GM23338 (cell line): ENCODE results near the gene UBE2D4. TPM values are rescaled to one million over a fixed set of nuclear protein-coding genes. Genes with fewer than 3 reads are reported as not detected.

Experiments used
- ATAC-seq: fragments of 200-7000 bp; cut with Tn5 transposase; 3 replicates; pipeline ENCODE4 v1.9.1; 2020
- DNase-seq: peaks from one replicate; pipeline ENCODE4 v3.0.0-alpha.2; 2015; ENCODE audit warnings: low spot score
- H2AFZ ChIP-seq: fragments of 200-600 bp; sonication (generic); 2 replicates; pipeline ENCODE4 v1.8.0; 2016; ENCODE audit warnings: antibody characterized with exemption, mild to moderate bottlenecking, moderate library complexity
- H3F3A ChIP-seq: fragments of 200-600 bp; sonication (generic); replicated peaks from 2 replicates; pipeline ENCODE4 v1.8.0; 2017; ENCODE audit warnings: antibody characterized with exemption, mixed run types, low read depth
- H3K27ac ChIP-seq: fragments of 200-600 bp; sonication (generic); 2 replicates; pipeline ENCODE4 v1.6.1; 2016; ENCODE audit warnings: low read depth
- H3K27me3 ChIP-seq: fragments of 200-600 bp; sonication (generic); 2 replicates; pipeline ENCODE4 v1.8.0; 2016; ENCODE audit warnings: mild to moderate bottlenecking, mixed run types, moderate library complexity; ENCODE audit not compliant: insufficient read depth
- H3K36me3 ChIP-seq: fragments of 200-600 bp; sonication (generic); 2 replicates; pipeline ENCODE4 v1.8.0; 2016; ENCODE audit warnings: mild to moderate bottlenecking; ENCODE audit not compliant: insufficient read depth
- H3K4me1 ChIP-seq: fragments of 200-600 bp; sonication (generic); 2 replicates; pipeline ENCODE4 v1.8.0; 2016; ENCODE audit warnings: mild to moderate bottlenecking, moderate library complexity; ENCODE audit not compliant: insufficient read depth
- H3K4me2 ChIP-seq: fragments of 200-600 bp; sonication (generic); 2 replicates; pipeline ENCODE4 v1.7.1; 2017; ENCODE audit warnings: mixed run types
- H3K4me3 ChIP-seq: fragments of 200-600 bp; sonication (generic); 2 replicates; pipeline ENCODE4 v1.6.1; 2016; ENCODE audit warnings: mixed run types
- H3K79me2 ChIP-seq: fragments of 200-600 bp; sonication (generic); replicated peaks from 2 replicates; pipeline ENCODE4 v1.8.0; 2017; ENCODE audit warnings: mild to moderate bottlenecking; ENCODE audit not compliant: insufficient read depth
- H3K9me2 ChIP-seq: fragments of 200-600 bp; sonication (generic); 2 replicates; pipeline ENCODE4 v1.8.0; 2017; ENCODE audit not compliant: insufficient read depth
- H4K20me1 ChIP-seq: fragments of 200-600 bp; sonication (generic); replicated peaks from 2 replicates; pipeline ENCODE4 v1.8.0; 2017; ENCODE audit warnings: mild to moderate bottlenecking; ENCODE audit not compliant: insufficient read depth
- H3K27ac Mint-ChIP-seq: 2 replicates; pipeline ENCODE4 v1.8.0; 2020; ENCODE audit warnings: inconsistent platforms, mild to moderate bottlenecking, moderate library complexity, mixed read lengths
- H3K27me3 Mint-ChIP-seq: 3 replicates; pipeline ENCODE4 v1.8.0; 2022; ENCODE audit warnings: low read depth, mild to moderate bottlenecking, moderate library complexity, mixed read lengths, inconsistent platforms; ENCODE audit not compliant: insufficient read depth, poor library complexity
- H3K36me3 Mint-ChIP-seq: 3 replicates; pipeline ENCODE4 v1.8.0; 2021; ENCODE audit warnings: low read depth, mild to moderate bottlenecking, inconsistent platforms, moderate library complexity, mixed read lengths
- H3K4me1 Mint-ChIP-seq: 3 replicates; pipeline ENCODE4 v1.8.0; 2020; ENCODE audit warnings: mild to moderate bottlenecking, inconsistent platforms, mixed read lengths
- H3K4me3 Mint-ChIP-seq: 3 replicates; pipeline ENCODE4 v1.8.0; 2021; ENCODE audit warnings: moderate library complexity, mild to moderate bottlenecking, inconsistent platforms, mixed read lengths
- H3K9me3 Mint-ChIP-seq: 3 replicates; pipeline ENCODE4 v1.8.0; 2020; ENCODE audit warnings: moderate library complexity, mild to moderate bottlenecking, inconsistent platforms, mixed read lengths
- CREB1 ChIP-seq: fragments of 250-450 bp; sonication (Bioruptor Pico); IDR thresholded peaks from 2 replicates; pipeline ENCODE4 v1.5.0; 2020; ENCODE audit warnings: low read depth, mild to moderate bottlenecking, moderate library complexity
- EZH2 ChIP-seq: fragments of 200-600 bp; sonication (generic); IDR thresholded peaks from one replicate; pipeline ENCODE4 v1.8.0; 2017; ENCODE audit warnings: antibody characterized with exemption, mild to moderate bottlenecking, low read depth; ENCODE audit not compliant: unreplicated experiment
- JUNB ChIP-seq: IDR thresholded peaks from one replicate; pipeline ENCODE4 v1.6.1; 2016; ENCODE audit warnings: antibody characterized with exemption; ENCODE audit not compliant: unreplicated experiment
- STAT1 ChIP-seq: IDR thresholded peaks from one replicate; pipeline ENCODE4 v1.6.1; 2016; ENCODE audit warnings: antibody characterized with exemption; ENCODE audit not compliant: unreplicated experiment
- ZNF114 ChIP-seq: fragments of 250-450 bp; sonication (Bioruptor Pico); IDR thresholded peaks from 2 replicates; pipeline ENCODE4 v1.5.0; 2020; ENCODE audit warnings: mild to moderate bottlenecking, moderate library complexity
- polyA plus RNA-seq: library from polyadenylated mRNA; unstranded; fragments of >200 nt; fragmentation: Nextera tagmentation; extraction: Ambion mirVana; gene quantifications from 2 replicates; pipeline ENCODE4 v1.2.1, GENCODE V29; 2016
- total RNA-seq: library from RNA; depleted of rRNA; stranded (reverse); fragments of >200 nt; shearing (Covaris generic); gene quantifications from 2 replicates; pipeline ENCODE4 v1.2.3, GENCODE V29; 2014
- TF ChIP-seq, protein P1 (sequence below): fragments of 250-450 bp; sonication (Bioruptor Pico); IDR thresholded peaks from 2 replicates; pipeline ENCODE4 v1.5.0; 2020; ENCODE audit warnings: mild to moderate bottlenecking, moderate library complexity
- TF ChIP-seq, protein P2 (sequence below), 2 experiments: fragments of 200-600 bp in 1 of 2; sonication (generic) in 1 of 2; conservative IDR thresholded peaks; 2 replicates each; pipeline versions ENCODE4 v1.5.1 to v1.6.1; 2016 to 2017; ENCODE audit warnings: antibody characterized with exemption in 2 of 2, low read depth in 2 of 2, mild to moderate bottlenecking in 2 of 2, moderate library complexity in 1 of 2
- TF ChIP-seq, protein P3 (sequence below): IDR thresholded peaks from 2 replicates; pipeline ENCODE4 v1.6.1; 2016; ENCODE audit warnings: antibody characterized with exemption
- TF ChIP-seq, protein P4 (sequence below): IDR thresholded peaks from one replicate; pipeline ENCODE4 v1.6.1; 2018; ENCODE audit warnings: antibody characterized with exemption; ENCODE audit not compliant: unreplicated experiment

Gene UBE2D4
- total and polyA plus RNA-seq, 2 experiments from 2014 or later, result 5.8 to 8.4 TPM

GRCh38 chr7:43952028-43952427 is 25.8 kb downstream of the UBE2D4 start:
- Mint-ChIP-seq H3K4me3 (no peak overlapping the region), H3K4me1 (peaks cover 11% of the 10 kb centered on the region; the same call in 2 of the 3 replicates), H3K27ac (no peak overlapping the region), H3K36me3 (0 out of 3 replicates have a peak, but pooled peaks cover 3% of the 10 kb centered on the region), H3K27me3 (peaks cover 5% of the 10 kb centered on the region), H3K9me3 (no peaks in the 10 kb centered on the region)
- no peaks in the 10 kb centered on the region for H3K79me2 ChIP-seq
- H3K36me3 ChIP-seq, result no peaks in the 10 kb centered on the region
- no peak overlapping the region for H3K4me3 ChIP-seq
- peaks cover 16% of the 10 kb centered on the region for H3K4me1 ChIP-seq
- H3K4me2 ChIP-seq, result no peak overlapping the region
- no peak for TF ChIP-seq CREB1 (CRISPR knock-in tag)
- TF ChIP-seq, protein P1, sequence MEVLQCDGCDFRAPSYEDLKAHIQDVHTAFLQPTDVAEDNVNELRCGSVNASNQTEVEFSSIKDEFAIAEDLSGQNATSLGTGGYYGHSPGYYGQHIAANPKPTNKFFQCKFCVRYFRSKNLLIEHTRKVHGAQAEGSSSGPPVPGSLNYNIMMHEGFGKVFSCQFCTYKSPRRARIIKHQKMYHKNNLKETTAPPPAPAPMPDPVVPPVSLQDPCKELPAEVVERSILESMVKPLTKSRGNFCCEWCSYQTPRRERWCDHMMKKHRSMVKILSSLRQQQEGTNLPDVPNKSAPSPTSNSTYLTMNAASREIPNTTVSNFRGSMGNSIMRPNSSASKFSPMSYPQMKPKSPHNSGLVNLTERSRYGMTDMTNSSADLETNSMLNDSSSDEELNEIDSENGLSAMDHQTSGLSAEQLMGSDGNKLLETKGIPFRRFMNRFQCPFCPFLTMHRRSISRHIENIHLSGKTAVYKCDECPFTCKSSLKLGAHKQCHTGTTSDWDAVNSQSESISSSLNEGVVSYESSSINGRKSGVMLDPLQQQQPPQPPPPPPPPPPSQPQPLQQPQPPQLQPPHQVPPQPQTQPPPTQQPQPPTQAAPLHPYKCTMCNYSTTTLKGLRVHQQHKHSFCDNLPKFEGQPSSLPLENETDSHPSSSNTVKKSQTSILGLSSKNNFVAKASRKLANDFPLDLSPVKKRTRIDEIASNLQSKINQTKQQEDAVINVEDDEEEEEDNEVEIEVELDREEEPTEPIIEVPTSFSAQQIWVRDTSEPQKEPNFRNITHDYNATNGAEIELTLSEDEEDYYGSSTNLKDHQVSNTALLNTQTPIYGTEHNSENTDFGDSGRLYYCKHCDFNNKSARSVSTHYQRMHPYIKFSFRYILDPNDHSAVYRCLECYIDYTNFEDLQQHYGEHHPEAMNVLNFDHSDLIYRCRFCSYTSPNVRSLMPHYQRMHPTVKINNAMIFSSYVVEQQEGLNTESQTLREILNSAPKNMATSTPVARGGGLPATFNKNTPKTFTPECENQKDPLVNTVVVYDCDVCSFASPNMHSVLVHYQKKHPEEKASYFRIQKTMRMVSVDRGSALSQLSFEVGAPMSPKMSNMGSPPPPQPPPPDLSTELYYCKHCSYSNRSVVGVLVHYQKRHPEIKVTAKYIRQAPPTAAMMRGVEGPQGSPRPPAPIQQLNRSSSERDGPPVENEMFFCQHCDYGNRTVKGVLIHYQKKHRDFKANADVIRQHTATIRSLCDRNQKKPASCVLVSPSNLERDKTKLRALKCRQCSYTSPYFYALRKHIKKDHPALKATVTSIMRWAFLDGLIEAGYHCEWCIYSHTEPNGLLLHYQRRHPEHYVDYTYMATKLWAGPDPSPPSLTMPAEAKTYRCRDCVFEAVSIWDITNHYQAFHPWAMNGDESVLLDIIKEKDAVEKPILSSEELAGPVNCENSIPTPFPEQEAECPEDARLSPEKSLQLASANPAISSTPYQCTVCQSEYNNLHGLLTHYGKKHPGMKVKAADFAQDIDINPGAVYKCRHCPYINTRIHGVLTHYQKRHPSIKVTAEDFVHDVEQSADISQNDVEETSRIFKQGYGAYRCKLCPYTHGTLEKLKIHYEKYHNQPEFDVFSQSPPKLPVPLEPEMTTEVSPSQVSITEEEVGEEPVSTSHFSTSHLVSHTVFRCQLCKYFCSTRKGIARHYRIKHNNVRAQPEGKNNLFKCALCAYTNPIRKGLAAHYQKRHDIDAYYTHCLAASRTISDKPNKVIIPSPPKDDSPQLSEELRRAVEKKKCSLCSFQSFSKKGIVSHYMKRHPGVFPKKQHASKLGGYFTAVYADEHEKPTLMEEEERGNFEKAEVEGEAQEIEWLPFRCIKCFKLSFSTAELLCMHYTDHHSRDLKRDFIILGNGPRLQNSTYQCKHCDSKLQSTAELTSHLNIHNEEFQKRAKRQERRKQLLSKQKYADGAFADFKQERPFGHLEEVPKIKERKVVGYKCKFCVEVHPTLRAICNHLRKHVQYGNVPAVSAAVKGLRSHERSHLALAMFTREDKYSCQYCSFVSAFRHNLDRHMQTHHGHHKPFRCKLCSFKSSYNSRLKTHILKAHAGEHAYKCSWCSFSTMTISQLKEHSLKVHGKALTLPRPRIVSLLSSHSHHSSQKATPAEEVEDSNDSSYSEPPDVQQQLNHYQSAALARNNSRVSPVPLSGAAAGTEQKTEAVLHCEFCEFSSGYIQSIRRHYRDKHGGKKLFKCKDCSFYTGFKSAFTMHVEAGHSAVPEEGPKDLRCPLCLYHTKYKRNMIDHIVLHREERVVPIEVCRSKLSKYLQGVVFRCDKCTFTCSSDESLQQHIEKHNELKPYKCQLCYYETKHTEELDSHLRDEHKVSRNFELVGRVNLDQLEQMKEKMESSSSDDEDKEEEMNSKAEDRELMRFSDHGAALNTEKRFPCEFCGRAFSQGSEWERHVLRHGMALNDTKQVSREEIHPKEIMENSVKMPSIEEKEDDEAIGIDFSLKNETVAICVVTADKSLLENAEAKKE, result no peak
- TF ChIP-seq EZH2, result no peak
- TF ChIP-seq JUNB, result no peak
- TF ChIP-seq STAT1, result no peak
- TF ChIP-seq, protein P2, sequence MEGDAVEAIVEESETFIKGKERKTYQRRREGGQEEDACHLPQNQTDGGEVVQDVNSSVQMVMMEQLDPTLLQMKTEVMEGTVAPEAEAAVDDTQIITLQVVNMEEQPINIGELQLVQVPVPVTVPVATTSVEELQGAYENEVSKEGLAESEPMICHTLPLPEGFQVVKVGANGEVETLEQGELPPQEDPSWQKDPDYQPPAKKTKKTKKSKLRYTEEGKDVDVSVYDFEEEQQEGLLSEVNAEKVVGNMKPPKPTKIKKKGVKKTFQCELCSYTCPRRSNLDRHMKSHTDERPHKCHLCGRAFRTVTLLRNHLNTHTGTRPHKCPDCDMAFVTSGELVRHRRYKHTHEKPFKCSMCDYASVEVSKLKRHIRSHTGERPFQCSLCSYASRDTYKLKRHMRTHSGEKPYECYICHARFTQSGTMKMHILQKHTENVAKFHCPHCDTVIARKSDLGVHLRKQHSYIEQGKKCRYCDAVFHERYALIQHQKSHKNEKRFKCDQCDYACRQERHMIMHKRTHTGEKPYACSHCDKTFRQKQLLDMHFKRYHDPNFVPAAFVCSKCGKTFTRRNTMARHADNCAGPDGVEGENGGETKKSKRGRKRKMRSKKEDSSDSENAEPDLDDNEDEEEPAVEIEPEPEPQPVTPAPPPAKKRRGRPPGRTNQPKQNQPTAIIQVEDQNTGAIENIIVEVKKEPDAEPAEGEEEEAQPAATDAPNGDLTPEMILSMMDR (conservative IDR thresholded peaks at IDR 0.05; ENCODE audit: low read depth in 2 of 2), result no peak
- TF ChIP-seq, protein P3, sequence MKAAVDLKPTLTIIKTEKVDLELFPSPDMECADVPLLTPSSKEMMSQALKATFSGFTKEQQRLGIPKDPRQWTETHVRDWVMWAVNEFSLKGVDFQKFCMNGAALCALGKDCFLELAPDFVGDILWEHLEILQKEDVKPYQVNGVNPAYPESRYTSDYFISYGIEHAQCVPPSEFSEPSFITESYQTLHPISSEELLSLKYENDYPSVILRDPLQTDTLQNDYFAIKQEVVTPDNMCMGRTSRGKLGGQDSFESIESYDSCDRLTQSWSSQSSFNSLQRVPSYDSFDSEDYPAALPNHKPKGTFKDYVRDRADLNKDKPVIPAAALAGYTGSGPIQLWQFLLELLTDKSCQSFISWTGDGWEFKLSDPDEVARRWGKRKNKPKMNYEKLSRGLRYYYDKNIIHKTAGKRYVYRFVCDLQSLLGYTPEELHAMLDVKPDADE, result no peak
- TF ChIP-seq, protein P4, sequence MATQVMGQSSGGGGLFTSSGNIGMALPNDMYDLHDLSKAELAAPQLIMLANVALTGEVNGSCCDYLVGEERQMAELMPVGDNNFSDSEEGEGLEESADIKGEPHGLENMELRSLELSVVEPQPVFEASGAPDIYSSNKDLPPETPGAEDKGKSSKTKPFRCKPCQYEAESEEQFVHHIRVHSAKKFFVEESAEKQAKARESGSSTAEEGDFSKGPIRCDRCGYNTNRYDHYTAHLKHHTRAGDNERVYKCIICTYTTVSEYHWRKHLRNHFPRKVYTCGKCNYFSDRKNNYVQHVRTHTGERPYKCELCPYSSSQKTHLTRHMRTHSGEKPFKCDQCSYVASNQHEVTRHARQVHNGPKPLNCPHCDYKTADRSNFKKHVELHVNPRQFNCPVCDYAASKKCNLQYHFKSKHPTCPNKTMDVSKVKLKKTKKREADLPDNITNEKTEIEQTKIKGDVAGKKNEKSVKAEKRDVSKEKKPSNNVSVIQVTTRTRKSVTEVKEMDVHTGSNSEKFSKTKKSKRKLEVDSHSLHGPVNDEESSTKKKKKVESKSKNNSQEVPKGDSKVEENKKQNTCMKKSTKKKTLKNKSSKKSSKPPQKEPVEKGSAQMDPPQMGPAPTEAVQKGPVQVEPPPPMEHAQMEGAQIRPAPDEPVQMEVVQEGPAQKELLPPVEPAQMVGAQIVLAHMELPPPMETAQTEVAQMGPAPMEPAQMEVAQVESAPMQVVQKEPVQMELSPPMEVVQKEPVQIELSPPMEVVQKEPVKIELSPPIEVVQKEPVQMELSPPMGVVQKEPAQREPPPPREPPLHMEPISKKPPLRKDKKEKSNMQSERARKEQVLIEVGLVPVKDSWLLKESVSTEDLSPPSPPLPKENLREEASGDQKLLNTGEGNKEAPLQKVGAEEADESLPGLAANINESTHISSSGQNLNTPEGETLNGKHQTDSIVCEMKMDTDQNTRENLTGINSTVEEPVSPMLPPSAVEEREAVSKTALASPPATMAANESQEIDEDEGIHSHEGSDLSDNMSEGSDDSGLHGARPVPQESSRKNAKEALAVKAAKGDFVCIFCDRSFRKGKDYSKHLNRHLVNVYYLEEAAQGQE, result no peak
- TF ChIP-seq ZNF114 (CRISPR knock-in tag), result no peak
- DNase-seq (no peak), ATAC-seq (no peak)
- no peak overlapping the region for H3K27ac ChIP-seq
- no peaks in the 10 kb centered on the region for H3K9me2 ChIP-seq
- no peaks in the 10 kb centered on the region for H3F3A ChIP-seq
- H2AFZ ChIP-seq, result no peak overlapping the region
- no peaks in the 10 kb centered on the region for H4K20me1 ChIP-seq
- H3K27me3 ChIP-seq, result no peaks in the 10 kb centered on the region
